DMS53 (cell line): ENCODE results near the gene NME8.
A peak's percentile ranks its signal among the peaks of the same experiment; 100 is the strongest.
"Not testable (repeated sequence)": the region's sequence is repeated elsewhere in the genome, so short reads cannot be mapped to it uniquely, and the experiment has no call there.

Source experiments
- DNase-seq: peaks from one replicate; lab custom pipeline; 2025; lab: John Stamatoyannopoulos, UW

Gene NME8, protein sequence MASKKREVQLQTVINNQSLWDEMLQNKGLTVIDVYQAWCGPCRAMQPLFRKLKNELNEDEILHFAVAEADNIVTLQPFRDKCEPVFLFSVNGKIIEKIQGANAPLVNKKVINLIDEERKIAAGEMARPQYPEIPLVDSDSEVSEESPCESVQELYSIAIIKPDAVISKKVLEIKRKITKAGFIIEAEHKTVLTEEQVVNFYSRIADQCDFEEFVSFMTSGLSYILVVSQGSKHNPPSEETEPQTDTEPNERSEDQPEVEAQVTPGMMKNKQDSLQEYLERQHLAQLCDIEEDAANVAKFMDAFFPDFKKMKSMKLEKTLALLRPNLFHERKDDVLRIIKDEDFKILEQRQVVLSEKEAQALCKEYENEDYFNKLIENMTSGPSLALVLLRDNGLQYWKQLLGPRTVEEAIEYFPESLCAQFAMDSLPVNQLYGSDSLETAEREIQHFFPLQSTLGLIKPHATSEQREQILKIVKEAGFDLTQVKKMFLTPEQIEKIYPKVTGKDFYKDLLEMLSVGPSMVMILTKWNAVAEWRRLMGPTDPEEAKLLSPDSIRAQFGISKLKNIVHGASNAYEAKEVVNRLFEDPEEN

GRCh38 chr7:37848297-37848696, at the start of gene NME8:
Gene NME8, plus strand, starts transcription at chr7:37848597. Its CDS starts 1,670 bp downstream, at chr7:37850267.
- peak; percentile 20 for DNase-seq

DNA sequence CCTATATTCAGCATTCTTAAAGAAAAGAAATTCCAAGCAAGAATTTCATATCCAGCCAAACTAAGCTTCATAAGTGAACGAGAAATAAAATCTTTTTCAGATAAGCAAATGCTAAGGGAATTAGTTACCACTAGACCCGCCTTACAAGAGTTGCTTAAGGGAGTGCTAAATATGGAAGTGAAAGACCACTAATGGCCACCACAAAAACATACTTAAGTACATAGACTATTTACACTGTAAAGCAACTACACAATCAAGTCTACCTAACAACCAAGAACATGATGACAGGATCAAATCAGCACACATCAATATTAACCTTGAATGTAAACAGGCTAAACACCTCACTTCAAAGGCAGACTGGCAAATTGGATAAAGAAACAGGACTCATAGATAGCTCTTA, 42.2 kb upstream of the NME8 start:
- DNase-seq, result no peak

DNA sequence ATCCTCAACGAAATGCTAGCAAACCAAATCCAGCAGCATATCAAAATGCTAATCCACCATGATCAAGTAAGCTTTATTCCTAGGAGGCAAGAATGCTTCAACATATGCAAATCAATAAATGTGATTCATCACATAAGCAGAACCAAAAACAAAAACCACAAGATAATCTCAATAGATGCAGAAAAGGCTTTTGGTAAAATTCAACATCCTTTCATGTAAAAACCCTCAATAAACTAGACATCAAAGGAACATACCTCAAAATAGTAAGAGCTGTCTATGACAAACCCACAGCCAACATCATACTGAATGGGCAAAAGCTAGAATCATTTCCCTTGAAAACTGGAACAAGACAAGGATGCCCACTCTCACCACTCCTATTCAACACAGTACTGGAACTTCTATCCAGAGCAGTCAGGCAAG, 36.2 kb upstream of the NME8 start:
- DNase-seq, result not testable (repeated sequence)

- DNase-seq, result no peak
These were observed 32.6 kb upstream of the NME8 start for GRCh38 chr7:37815671-37816371.

GRCh38 chr7:37816922-37817590, 31.3 kb upstream of the NME8 start:
- no peak for DNase-seq

DNA sequence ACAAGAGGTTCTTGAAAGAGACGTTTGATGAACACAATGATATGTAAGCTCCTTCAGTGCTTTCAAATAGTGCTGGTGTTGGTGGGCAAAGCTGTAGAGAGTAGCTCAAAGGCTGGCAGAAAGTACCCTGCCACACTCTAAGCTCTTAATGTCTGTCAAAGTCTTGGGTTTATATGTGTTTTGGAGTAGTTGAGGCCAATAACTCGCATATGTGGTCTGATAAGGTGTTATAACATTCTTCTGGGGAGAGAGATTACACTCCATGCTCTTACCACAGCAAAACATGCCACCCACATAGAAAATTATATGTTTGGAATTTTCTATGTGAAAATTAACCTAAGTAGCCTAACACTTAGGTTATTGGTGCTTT, 30.8 kb upstream of the NME8 start:
- DNase-seq, result no peak

DNA sequence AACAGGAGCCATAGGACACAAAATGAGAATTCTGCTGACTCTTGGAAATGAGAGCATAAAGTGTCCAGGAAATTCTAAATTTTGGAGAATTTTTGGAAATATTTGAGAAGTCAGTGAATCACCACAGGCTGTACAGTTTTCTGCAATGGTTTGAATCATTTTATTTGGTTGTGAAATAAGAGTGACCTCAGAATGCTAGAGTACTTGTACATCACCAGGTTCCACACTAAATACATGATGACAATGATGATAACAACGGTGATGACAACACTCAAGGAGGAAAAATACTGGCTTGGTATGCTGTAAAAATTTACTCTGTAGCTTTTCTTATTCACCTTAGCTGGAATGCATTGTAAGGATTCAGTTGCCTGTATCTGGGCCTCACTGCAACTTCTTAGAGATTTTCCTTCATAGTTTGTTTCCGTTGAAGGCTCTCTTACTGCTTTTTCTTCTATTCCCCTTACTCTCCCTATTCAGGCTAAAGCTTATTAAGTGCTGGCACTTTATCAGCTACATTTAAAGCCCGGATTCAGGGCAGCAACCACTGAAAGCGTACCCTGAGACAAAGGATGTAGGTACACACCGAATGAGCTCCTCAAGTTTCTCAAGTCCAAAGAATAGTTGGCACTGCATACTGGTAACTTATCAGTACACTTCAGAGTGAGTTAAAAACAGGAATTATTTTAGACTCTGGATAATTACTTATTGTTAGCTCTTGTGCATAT, 30.2 kb upstream of the NME8 start:
- no peak for DNase-seq

DNA sequence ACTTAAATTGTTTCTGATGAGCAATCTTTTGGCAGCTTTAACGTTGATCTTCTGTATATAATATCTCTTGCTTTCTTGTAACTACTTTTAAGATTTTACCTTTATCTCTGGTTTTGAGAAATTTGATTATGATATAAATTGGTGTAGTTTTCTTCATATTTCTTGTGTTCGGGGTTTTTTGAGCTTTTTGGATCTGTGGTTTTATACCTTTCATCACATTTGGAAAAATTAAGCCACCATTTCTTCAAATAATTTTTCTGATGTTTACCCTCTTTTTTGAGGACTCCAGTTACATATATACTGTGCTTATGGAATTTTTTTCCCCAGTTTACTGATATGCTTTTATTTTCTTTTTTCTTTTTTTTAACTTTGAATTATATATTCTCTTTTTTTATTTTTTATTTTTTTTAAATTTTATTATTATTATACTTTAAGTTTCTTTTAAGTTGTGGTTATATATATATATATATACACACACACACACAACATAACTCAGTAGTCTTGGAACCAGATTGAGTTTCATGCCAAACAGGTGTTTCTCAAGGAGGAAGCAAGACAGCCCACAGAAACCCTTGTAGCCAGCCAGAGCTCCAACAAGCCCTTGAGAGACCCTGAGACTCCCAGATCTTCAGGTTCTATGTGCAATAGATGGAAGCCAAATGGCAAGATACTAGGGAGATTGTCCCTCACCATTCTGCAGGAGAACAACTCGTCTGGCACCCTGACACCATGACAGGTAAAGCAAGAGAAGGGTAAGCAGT, 27.5 kb upstream of the NME8 start:
- DNase-seq, result no peak

DNA sequence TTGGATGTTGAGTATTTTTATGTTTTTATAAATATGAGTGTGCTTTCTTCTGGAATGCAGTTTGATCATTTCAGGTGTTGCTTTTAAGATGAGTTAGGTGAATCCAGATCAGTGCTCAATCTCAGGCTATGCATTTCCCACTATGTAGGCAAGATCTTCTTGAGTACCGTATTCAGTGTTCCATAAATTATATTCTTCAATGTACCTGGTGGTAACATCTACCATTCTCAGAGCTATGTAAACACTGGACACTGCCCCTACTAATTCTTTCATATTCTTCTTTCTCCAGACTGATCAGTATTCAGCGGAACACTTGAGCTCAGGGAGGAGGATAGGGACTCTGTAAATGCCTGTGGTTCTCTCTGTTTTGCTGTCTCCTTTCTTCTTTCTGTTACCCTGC, 25.5 kb upstream of the NME8 start:
- DNase-seq, result no peak

GRCh38 chr7:37823557-37823956, 24.8 kb upstream of the NME8 start:
- DNase-seq, result no peak

DNA sequence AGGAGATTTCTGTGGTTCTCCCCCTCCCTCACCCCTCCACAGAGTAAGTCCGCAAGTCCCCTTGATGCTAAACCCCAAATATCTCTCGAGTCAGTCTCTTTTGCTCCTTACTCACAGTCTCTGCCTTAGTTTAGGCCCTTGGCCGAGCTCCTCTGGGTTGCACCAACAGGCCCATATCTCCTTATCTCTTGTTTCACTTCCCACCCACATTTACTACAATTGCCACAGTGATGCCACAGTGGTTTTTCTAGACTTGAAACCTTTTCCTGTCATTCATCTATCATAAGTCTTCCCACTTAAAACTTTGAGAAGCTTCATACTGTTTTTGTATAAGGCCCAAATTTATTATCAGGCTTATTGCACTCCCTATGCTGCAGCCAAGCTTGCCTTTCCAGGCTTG, 23.4 kb upstream of the NME8 start:
- no peak for DNase-seq

- no peak for DNase-seq
These were observed 21.6 kb upstream of the NME8 start for GRCh38 chr7:37826825-37827224.

DNA sequence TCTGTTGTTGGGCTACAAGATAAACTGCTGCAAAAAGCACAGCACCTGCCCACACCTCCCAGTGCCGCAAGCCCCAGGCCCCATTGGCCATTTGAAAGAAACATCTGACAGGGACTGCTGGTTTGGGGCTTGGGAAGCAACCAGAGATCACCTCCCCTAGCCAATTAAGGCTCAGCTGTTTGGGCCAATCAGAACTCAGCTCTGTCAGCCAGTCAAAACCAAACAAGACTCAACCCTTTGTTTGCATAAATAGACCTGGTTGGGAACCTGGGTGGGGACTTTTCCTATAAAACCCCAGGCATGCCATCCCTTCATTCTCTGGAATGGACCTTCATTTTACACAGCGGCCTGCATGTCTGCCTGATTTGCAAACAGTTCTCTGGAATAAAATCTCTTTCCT, 17.2 kb upstream of the NME8 start:
- no peak for DNase-seq

DNA sequence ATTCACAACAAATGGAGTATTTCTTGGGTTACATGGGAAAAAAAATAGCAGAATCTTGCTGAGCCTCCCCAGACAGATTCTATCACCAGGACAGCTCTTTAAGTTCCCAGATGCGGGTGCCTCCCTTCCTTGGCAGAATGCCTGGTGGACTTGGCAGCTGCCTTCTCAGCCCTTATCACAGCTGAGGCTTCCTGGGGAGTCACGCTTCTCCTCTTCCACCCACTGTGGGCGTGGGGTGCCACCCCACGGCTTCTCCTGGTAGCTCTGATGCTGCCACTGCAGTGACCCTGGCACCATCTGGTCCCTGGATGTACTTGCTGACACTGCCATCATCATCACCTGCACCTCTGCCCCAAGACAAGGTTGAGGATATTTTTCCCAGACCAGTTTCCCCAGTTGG, 16.2 kb upstream of the NME8 start:
- DNase-seq, result peak; percentile 18

- DNase-seq, result peak; percentile 78
These were observed 15.1 kb upstream of the NME8 start for GRCh38 chr7:37833107-37833817.

DNA sequence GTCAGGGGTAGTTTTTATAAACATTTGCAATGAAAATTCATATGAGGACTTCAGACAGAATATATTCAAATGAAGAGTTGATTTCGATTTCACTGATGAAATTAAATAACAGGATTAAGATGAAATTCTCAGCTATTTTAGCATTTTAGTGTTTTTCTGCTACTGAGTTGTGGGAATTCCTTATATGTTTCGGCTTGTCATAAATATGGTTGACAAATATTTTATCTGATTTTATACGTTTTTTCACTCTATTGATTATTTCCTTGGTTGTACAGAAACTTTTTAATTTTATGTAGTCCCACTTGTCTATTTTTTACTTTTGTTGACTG, 14.6 kb upstream of the NME8 start:
- DNase-seq, result no peak

- DNase-seq, result peak; percentile 62
These were observed 5.1 kb downstream of the NME8 start for GRCh38 chr7:37853468-37853867.

DNA sequence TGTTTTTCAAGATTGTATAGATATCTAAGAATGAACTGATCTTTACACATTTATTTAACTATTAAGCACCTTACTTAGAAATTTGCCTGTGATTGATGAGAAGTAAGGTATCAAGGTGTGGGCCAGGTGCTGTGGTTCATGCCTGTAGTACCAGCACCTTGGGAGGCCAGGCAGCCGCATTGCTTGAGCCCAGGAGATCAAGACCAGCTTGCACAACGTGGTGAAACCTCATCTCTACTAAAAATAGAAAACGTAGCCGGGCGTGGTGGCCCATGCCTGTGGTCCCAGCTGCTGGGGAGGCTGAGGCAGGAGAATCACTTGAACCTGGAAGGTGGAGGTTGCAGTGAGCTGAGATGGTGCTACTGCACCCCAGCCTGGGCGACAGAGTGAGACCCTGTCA, 33.7 kb downstream of the NME8 start:
- DNase-seq, result no peak

DNA sequence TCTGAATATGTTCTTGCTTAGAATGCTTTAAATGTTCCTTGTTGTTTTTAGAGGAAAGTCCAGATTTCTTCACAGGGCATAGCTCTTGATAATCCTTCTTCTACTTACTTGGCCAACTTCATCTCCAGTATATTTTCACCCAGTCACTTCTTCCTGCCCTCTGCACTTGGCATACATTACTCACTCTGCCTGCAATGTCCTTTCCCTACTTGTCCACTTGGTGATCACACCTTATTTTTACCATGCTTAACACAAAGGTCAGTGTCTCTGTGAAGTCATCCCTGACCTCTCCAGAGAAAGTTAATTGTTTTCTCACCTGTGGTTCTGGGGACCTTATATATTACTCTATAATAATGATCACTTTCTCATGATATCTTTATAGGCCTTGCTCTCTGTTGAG, 45.0 kb downstream of the NME8 start:
- no peak for DNase-seq

GRCh38 chr7:37894671-37895070, 46.3 kb downstream of the NME8 start:
- no peak for DNase-seq
